ENCODE results near the gene ACCS.

The ACCS gene

GRCh38 chr11:44097821-44098220 is 31.8 kb downstream of the ACCS start:
- Histone ChIP-seq H3K36me3 (ENCODE audit: control insufficient read depth, low read length) (peaks cover 2% of the 10 kb centered on the region; the same call in 1 of the 2 replicates), H3K4me3 (ENCODE audit: low read length) (no peak overlapping the region), H3K27me3 (ENCODE audit: control insufficient read depth, low read length) (no peaks in the 10 kb centered on the region; the same call in 1 of the 2 replicates), H3K4me1 (ENCODE audit: control insufficient read depth, low read length) (peaks cover 15% of the 10 kb centered on the region), H3K27ac (ENCODE audit: low read depth, low read length) (no peak overlapping the region), H3F3A (ENCODE audit: control insufficient read depth, insufficient read depth) (peaks cover 2% of the 10 kb centered on the region; the same call in 1 of the 2 replicates), H3K4me2 (ENCODE audit: low read length) (no peak overlapping the region), H3K9me3 (ENCODE audit: control insufficient read depth, insufficient read depth, low read length) (no peaks in the 10 kb centered on the region), H3K79me2 (ENCODE audit: control insufficient read depth, low read length) (peaks cover 34% of the 10 kb centered on the region), H4K20me1 (ENCODE audit: control insufficient read depth, insufficient read depth, low read depth, low read length) (0 out of 2 replicates have a peak, but pooled peaks cover 3% of the 10 kb centered on the region), H3K9me2 (replicated peaks; ENCODE audit: control insufficient read depth, low read length) (no peaks in the 10 kb centered on the region)
- no peak for TF ChIP-seq CTCF (IDR thresholded peaks at IDR 0.05; ENCODE audit: low read depth, low read length, poor library complexity, severe bottlenecking)
- TF ChIP-seq EZH2phosphoT487 (IDR thresholded peaks at IDR 0.05; ENCODE audit: borderline replicate concordance, low read length), result no peak

- TF ChIP-seq CTCF (IDR thresholded peaks at IDR 0.05; ENCODE audit: low read depth, low read length, poor library complexity, severe bottlenecking) (no peak), EZH2phosphoT487 (IDR thresholded peaks at IDR 0.05; ENCODE audit: borderline replicate concordance, low read length) (no peak)
- Histone ChIP-seq H4K20me1 (ENCODE audit: control insufficient read depth, insufficient read depth, low read depth, low read length) (0 out of 2 replicates have a peak, but pooled peaks cover 3% of the 10 kb centered on the region), H3K27ac (ENCODE audit: low read depth, low read length) (no peak overlapping the region), H3K4me2 (ENCODE audit: low read length) (no peak overlapping the region), H3K27me3 (ENCODE audit: control insufficient read depth, low read length) (no peaks in the 10 kb centered on the region), H3F3A (ENCODE audit: control insufficient read depth, insufficient read depth) (peaks cover 3% of the 10 kb centered on the region; the same call in 1 of the 2 replicates), H3K9me2 (replicated peaks; ENCODE audit: control insufficient read depth, low read length) (no peaks in the 10 kb centered on the region), H3K4me1 (ENCODE audit: control insufficient read depth, low read length) (peaks cover 9% of the 10 kb centered on the region), H3K79me2 (ENCODE audit: control insufficient read depth, low read length) (peaks cover 30% of the 10 kb centered on the region), H3K4me3 (ENCODE audit: low read length) (no peak overlapping the region), H3K36me3 (ENCODE audit: control insufficient read depth, low read length) (no peaks in the 10 kb centered on the region; the same call in 1 of the 2 replicates), H3K9me3 (ENCODE audit: control insufficient read depth, insufficient read depth, low read length) (no peaks in the 10 kb centered on the region)
These were observed 35.0 kb downstream of the ACCS start for GRCh38 chr11:44101098-44101497.

GRCh38 chr11:44104481-44105294 is 38.6 kb downstream of the ACCS start:
- TF ChIP-seq CTCF (IDR thresholded peaks at IDR 0.05; ENCODE audit: low read depth, low read length, poor library complexity, severe bottlenecking) (no peak), EZH2phosphoT487 (IDR thresholded peaks at IDR 0.05; ENCODE audit: borderline replicate concordance, low read length) (no peak)
- Histone ChIP-seq H3K36me3 (ENCODE audit: control insufficient read depth, low read length) (peaks cover 5% of the 10 kb centered on the region; the same call in 1 of the 2 replicates), H3K4me2 (ENCODE audit: low read length) (no peak overlapping the region)

More at GRCh38 chr11:44104481-44105294, 38.6 kb downstream of the ACCS start:
- Histone ChIP-seq H3F3A (ENCODE audit: control insufficient read depth, insufficient read depth) (peaks cover 3% of the 10 kb centered on the region; the same call in 1 of the 2 replicates), H4K20me1 (ENCODE audit: control insufficient read depth, insufficient read depth, low read depth, low read length) (0 out of 2 replicates have a peak, but pooled peaks cover 2% of the 10 kb centered on the region), H3K9me3 (ENCODE audit: control insufficient read depth, insufficient read depth, low read length) (no peaks in the 10 kb centered on the region), H3K79me2 (ENCODE audit: control insufficient read depth, low read length) (peaks cover 14% of the 10 kb centered on the region), H3K9me2 (replicated peaks; ENCODE audit: control insufficient read depth, low read length) (no peaks in the 10 kb centered on the region), H3K4me3 (ENCODE audit: low read length) (no peak overlapping the region), H3K27me3 (ENCODE audit: control insufficient read depth, low read length) (no peaks in the 10 kb centered on the region), H3K4me1 (ENCODE audit: control insufficient read depth, low read length) (no peaks in the 10 kb centered on the region), H3K27ac (ENCODE audit: low read depth, low read length) (no peak overlapping the region)
